ENCODE data around the gene SIM2.
A peak's percentile ranks its signal among the peaks of the same experiment; 100 is the strongest.

Gene SIM2

DNA sequence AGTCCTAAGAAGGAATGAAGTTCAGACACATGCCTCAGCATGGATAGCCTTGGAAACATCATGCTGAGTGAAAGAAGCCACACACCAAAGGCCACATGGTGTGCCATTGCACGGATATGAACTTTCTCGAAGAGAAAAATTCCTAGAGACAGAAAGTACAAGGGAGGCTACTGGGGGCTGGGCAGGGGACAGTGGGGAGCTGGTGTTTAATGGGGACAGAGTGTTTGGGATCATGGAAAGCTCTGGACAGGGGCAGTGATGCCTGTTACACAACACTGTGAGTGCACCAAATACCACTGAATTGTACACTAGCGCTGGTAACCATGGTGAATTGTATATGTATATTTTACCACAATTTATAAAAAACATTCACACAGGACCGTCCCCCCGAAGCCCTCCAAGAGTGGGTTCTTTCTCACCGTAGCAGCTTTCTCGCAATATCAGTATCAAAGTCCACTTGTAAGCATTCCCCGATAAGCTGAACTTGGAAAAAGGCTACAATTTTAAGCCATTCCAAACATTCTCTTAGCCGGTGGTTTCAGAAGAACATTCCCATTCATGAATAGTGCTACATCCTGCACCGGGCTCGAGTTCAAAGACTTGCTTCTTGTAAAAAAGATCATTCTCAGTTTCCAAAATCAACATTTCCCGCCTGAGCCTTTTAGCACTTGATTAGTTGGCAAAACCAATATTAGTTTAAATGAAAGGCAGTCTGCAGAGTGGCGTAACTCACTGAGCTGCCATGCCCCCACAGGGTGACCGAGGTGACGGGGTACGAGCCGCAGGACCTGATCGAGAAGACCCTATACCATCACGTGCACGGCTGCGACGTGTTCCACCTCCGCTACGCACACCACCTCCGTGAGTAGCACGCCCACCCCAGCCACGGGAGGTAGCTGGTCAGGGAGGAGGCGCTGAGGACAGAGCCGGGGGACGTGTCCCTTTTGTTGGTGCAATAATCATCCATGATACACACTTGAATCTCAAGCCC is 31.7 kb downstream of the SIM2 start:
- H3K9me3 Mint-ChIP-seq, result peaks cover 0 to 12% of the 10 kb centered on the region in 2 donors
- H3K4me3 Mint-ChIP-seq, result no peak overlapping the region
- H3K4me1 Mint-ChIP-seq, result no peaks in the 10 kb centered on the region
- DNase-seq, result no peak
- ATAC-seq, result no peak
- peaks cover 27% of the 10 kb centered on the region for H3K27me3 Mint-ChIP-seq
- H3K27ac Mint-ChIP-seq, result no peak overlapping the region

- no peaks in the 10 kb centered on the region for H3K4me1 Mint-ChIP-seq
- DNase-seq, result no peak
- no peak for ATAC-seq
- peaks cover 0 to 13% of the 10 kb centered on the region in 2 donors for H3K9me3 Mint-ChIP-seq
- peaks cover 40% of the 10 kb centered on the region for H3K27me3 Mint-ChIP-seq
- peak overlapping the region in 1 of 2 donors; percentile 83 for H3K27ac Mint-ChIP-seq
- H3K4me3 Mint-ChIP-seq, result no peak overlapping the region
Measured at GRCh38 chr21:36732217-36732616, 33.3 kb downstream of the SIM2 start.

DNA sequence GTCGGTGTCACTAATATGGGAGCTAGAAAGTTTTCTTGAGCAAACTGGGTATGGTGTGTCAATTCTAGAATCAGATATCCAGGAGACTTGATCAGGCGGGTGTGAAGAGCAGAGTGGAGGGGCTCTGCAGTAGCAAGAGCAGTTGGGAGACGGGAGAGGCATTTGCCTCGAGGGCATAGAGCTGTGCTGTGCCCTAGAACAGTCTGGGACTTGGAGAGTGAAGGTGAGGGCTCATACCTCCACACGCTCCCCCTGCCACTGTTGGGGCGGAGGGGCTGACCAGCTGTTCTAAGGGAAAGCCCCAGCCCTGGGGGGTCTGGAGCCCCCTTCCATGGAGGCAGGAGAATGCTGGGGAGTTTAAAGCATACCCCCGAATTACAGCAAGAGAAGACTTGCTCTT is 33.8 kb downstream of the SIM2 start:
- H3K4me1 Mint-ChIP-seq, result no peaks in the 10 kb centered on the region
- ATAC-seq, result no peak
- peaks cover 42% of the 10 kb centered on the region for H3K27me3 Mint-ChIP-seq
- no peak overlapping the region for H3K27ac Mint-ChIP-seq
- no peak overlapping the region for H3K4me3 Mint-ChIP-seq
- H3K9me3 Mint-ChIP-seq, result peaks cover 0 to 13% of the 10 kb centered on the region in 2 donors
- no peak for DNase-seq

- Mint-ChIP-seq H3K27ac (no peak overlapping the region), H3K4me3 (no peak overlapping the region), H3K27me3 (peaks cover 47% of the 10 kb centered on the region), H3K4me1 (no peaks in the 10 kb centered on the region), H3K9me3 (peaks cover 0 to 13% of the 10 kb centered on the region in 2 donors)
- ATAC-seq (no peak), DNase-seq (no peak)
Measured at GRCh38 chr21:36733857-36734256, 34.9 kb downstream of the SIM2 start.

GRCh38 chr21:36734367-36735200 is 35.7 kb downstream of the SIM2 start:
- ATAC-seq (no peak), DNase-seq (no peak)
- Mint-ChIP-seq H3K4me1 (no peaks in the 10 kb centered on the region), H3K27ac (no peak overlapping the region), H3K4me3 (no peak overlapping the region), H3K27me3 (peaks cover 50% of the 10 kb centered on the region), H3K9me3 (peaks cover 0 to 13% of the 10 kb centered on the region in 2 donors)

DNA sequence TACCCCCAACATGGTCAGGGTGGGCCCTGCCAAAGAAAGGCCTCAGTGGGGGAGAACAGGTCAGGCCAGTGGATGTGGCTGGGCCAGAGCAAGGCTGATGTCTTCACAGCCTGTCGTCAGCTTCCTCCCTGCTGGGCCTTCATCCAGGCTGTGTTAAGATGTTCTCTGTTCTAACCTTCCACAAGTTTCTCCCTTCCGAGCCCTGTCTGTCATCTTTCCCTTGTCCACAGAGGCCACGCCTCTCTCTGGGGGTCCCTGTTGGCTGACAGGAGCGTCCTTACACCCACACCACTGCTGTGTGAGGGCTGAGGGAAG is 36.2 kb downstream of the SIM2 start:
- Mint-ChIP-seq H3K27me3 (peaks cover 50% of the 10 kb centered on the region), H3K4me3 (no peak overlapping the region), H3K27ac (peak overlapping the region in 1 of 2 donors; percentile 65), H3K9me3 (peaks cover 0 to 13% of the 10 kb centered on the region in 2 donors), H3K4me1 (no peaks in the 10 kb centered on the region)
- no peak for ATAC-seq
- no peak for DNase-seq

- peak overlapping the region in 1 of 2 donors; percentile 65 for H3K27ac Mint-ChIP-seq
- H3K9me3 Mint-ChIP-seq, result peaks cover 0 to 13% of the 10 kb centered on the region in 2 donors
- peaks cover 48% of the 10 kb centered on the region for H3K27me3 Mint-ChIP-seq
- DNase-seq (no peak), ATAC-seq (no peak)
- H3K4me1 Mint-ChIP-seq, result no peaks in the 10 kb centered on the region
- H3K4me3 Mint-ChIP-seq, result no peak overlapping the region
Measured at GRCh38 chr21:36735724-36736320, 36.9 kb downstream of the SIM2 start.

- Mint-ChIP-seq H3K4me1 (no peaks in the 10 kb centered on the region), H3K27me3 (peaks cover 48% of the 10 kb centered on the region), H3K9me3 (peaks cover 0 to 13% of the 10 kb centered on the region in 2 donors)
Measured at GRCh38 chr21:36738489-36739126, 39.7 kb downstream of the SIM2 start.

GRCh38 chr21:36741506-36741905 is 42.6 kb downstream of the SIM2 start:
- no peak overlapping the region for H3K27ac Mint-ChIP-seq
- peaks cover 65% of the 10 kb centered on the region for H3K27me3 Mint-ChIP-seq
- no peaks in the 10 kb centered on the region for H3K9me3 Mint-ChIP-seq
- no peak overlapping the region for H3K4me3 Mint-ChIP-seq
- no peak for ATAC-seq
- DNase-seq, result no peak
- H3K4me1 Mint-ChIP-seq, result peaks cover 3% of the 10 kb centered on the region

More at GRCh38 chr21:36738489-36739126, 39.7 kb downstream of the SIM2 start:
- Mint-ChIP-seq H3K27ac (peak overlapping the region in 1 of 2 donors; percentile 42), H3K4me3 (no peak overlapping the region)
- ATAC-seq (no peak), DNase-seq (no peak)

DNA sequence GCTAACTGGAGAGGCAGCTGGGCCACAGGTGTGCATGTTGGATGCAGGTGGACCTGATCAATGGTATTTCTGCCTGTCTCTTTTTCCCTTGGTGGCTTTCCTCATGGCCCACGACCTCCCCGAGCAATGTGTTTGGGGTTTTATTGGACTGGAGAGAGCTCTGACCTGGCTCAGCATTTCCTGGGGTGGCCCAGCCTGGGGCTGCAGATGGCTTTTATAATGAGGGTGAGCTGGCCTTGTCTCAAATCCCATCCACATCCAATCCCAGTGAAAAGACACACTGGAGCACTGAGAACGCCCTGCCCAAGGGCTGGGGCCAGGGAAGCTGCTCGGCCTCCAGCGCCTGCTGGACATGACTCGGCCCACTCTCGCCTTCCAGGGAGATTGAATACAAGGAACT is 44.1 kb downstream of the SIM2 start:
- no peak overlapping the region for H3K27ac Mint-ChIP-seq
- DNase-seq (no peak), ATAC-seq (no peak)
- no peak overlapping the region for H3K4me3 Mint-ChIP-seq
- H3K9me3 Mint-ChIP-seq, result no peaks in the 10 kb centered on the region
- peaks cover 66% of the 10 kb centered on the region for H3K27me3 Mint-ChIP-seq
- H3K4me1 Mint-ChIP-seq, result peaks cover 11% of the 10 kb centered on the region

- peaks cover 70% of the 10 kb centered on the region for H3K27me3 Mint-ChIP-seq
- no peak for ATAC-seq
Measured at GRCh38 chr21:36743446-36743845, 44.5 kb downstream of the SIM2 start.

GRCh38 chr21:36744190-36744559 is 45.3 kb downstream of the SIM2 start:
- peaks cover 70% of the 10 kb centered on the region for H3K27me3 Mint-ChIP-seq
- DNase-seq, result no peak
- H3K4me3 Mint-ChIP-seq, result no peak overlapping the region
- peaks cover 17% of the 10 kb centered on the region for H3K4me1 Mint-ChIP-seq
- H3K27ac Mint-ChIP-seq, result peak overlapping the region in 1 of 2 donors; percentile 16
- no peaks in the 10 kb centered on the region for H3K9me3 Mint-ChIP-seq
- ATAC-seq, result no peak

More at GRCh38 chr21:36743446-36743845, 44.5 kb downstream of the SIM2 start:
- no peak for DNase-seq
- H3K27ac Mint-ChIP-seq, result no peak overlapping the region
- H3K4me3 Mint-ChIP-seq, result no peak overlapping the region
- H3K9me3 Mint-ChIP-seq, result no peaks in the 10 kb centered on the region
- peaks cover 15% of the 10 kb centered on the region for H3K4me1 Mint-ChIP-seq

- DNase-seq (no peak), ATAC-seq (no peak)
- Mint-ChIP-seq H3K4me1 (peaks cover 17% of the 10 kb centered on the region), H3K27ac (no peak overlapping the region), H3K4me3 (no peak overlapping the region), H3K9me3 (no peaks in the 10 kb centered on the region), H3K27me3 (peaks cover 70% of the 10 kb centered on the region)
Measured at GRCh38 chr21:36744560-36745231, 45.8 kb downstream of the SIM2 start.

GRCh38 chr21:36745459-36745858 is 46.5 kb downstream of the SIM2 start:
- Mint-ChIP-seq H3K27me3 (peaks cover 66% of the 10 kb centered on the region), H3K27ac (no peak overlapping the region), H3K4me1 (peaks cover 17% of the 10 kb centered on the region), H3K9me3 (no peaks in the 10 kb centered on the region), H3K4me3 (no peak overlapping the region)
- no peak for DNase-seq
- ATAC-seq, result no peak
